Endothelial cell of umbilical vein (primary cell): ENCODE measurements around the gene PRLR. TPM values are rescaled to one million over a fixed set of nuclear protein-coding genes. Genes with fewer than 3 reads are reported as not detected.

ENCODE experiments used
- BruUV-seq: library from RNA; stranded (reverse); fragments of 400-500 nt; replicated peaks from 2 replicates; lab custom pipeline; 2021; lab: Mats Ljungman, UMichigan
- CTCF ChIA-PET: fragments of 300-600, 350-600 bp; sonication (Branson Sonifier 250); formaldehyde crosslinking; loops from one replicate; lab custom pipeline; 2021; ENCODE audit warnings: antibody characterized with exemption, inconsistent platforms; lab: Charles Lee
- POLR2A ChIA-PET: fragments of 300-600, 350-600 bp; sonication (Branson Sonifier 250); formaldehyde crosslinking; loops from one replicate; lab custom pipeline; 2021; ENCODE audit warnings: antibody characterized with exemption, inconsistent platforms; lab: Charles Lee
- DNase-seq: peaks from one replicate; pipeline ENCODE4 v3.0.0-alpha.2; 2011; ENCODE audit warnings: low read depth, low spot score
- FAIRE-seq: peaks from 2 replicates; lab custom pipeline; 2011; peaks lifted over from hg19 to GRCh38; lab: Jason Lieb, UNC
- H2AFZ ChIP-seq: 2 replicates; pipeline ENCODE4 v1.6.0; 2012; ENCODE audit warnings: low read depth, low read length, control low read depth, inconsistent platforms
- H3K27ac ChIP-seq: 2 replicates; pipeline ENCODE4 v1.5.1; 2011; ENCODE audit warnings: low read depth, mild to moderate bottlenecking, control low read depth, low read length, moderate library complexity; ENCODE audit not compliant: insufficient read depth
- H3K27me3 ChIP-seq, 2 experiments: 2 replicates each; pipeline versions ENCODE4 v1.6.0 to v1.6.1; 2011; ENCODE audit warnings: low read length in 2 of 2, mixed read lengths in 1 of 2; ENCODE audit not compliant: control insufficient read depth in 2 of 2, insufficient read depth in 2 of 2
- H3K36me3 ChIP-seq, 2 experiments: 2 replicates in 1 of 2; 3 replicates in 1 of 2; pipeline ENCODE4 v1.5.1; 2011; ENCODE audit warnings: low read length in 2 of 2, mild to moderate bottlenecking in 1 of 2, moderate library complexity in 1 of 2; ENCODE audit not compliant: control insufficient read depth in 2 of 2, insufficient read depth in 2 of 2; ENCODE audit errors: extremely low read depth in 1 of 2
- H3K4me1 ChIP-seq: 3 replicates; pipeline ENCODE4 v1.5.1; 2011; ENCODE audit warnings: mild to moderate bottlenecking, low read length; ENCODE audit not compliant: control insufficient read depth, insufficient read depth; ENCODE audit errors: extremely low read depth
- H3K4me2 ChIP-seq: 2 replicates; pipeline ENCODE4 v1.6.1; 2011; ENCODE audit warnings: low read length, control low read depth, mixed read lengths; ENCODE audit not compliant: insufficient read depth
- H3K4me3 ChIP-seq, 3 experiments: fragments of 200-600 bp in 1 of 3; sonication (generic), shearing (Covaris generic) in 1 of 3; replicated peaks in 1 of 3; 2 replicates each; pipeline ENCODE4 v1.5.1; 2011 to 2016; ENCODE audit warnings: control low read depth in 3 of 3, low read length in 3 of 3, mild to moderate bottlenecking in 2 of 3, inconsistent platforms in 1 of 3, low read depth in 1 of 3, moderate library complexity in 1 of 3; ENCODE audit not compliant: insufficient read depth in 1 of 3
- H3K79me2 ChIP-seq: 2 replicates; pipeline ENCODE4 v1.6.0; 2012; ENCODE audit warnings: low read length, inconsistent platforms; ENCODE audit not compliant: control insufficient read depth, insufficient read depth
- H3K9ac ChIP-seq: replicated peaks from 2 replicates; pipeline ENCODE3; 2011; ENCODE audit warnings: low read length, control low read depth; ENCODE audit not compliant: insufficient read depth; ENCODE audit errors: extremely low read depth
- H3K9me1 ChIP-seq: replicated peaks from 3 replicates; pipeline ENCODE4 v1.6.0; 2011; ENCODE audit warnings: mild to moderate bottlenecking, low read length; ENCODE audit not compliant: control insufficient read depth, insufficient read depth; ENCODE audit errors: extremely low read depth
- H3K9me3 ChIP-seq: replicated peaks from 2 replicates; pipeline ENCODE4 v1.5.1; 2012; ENCODE audit warnings: low read length, inconsistent platforms; ENCODE audit not compliant: control insufficient read depth, insufficient read depth
- H4K20me1 ChIP-seq: replicated peaks from 2 replicates; pipeline ENCODE3; 2011; ENCODE audit warnings: mild to moderate bottlenecking, low read length; ENCODE audit not compliant: control insufficient read depth, insufficient read depth; ENCODE audit errors: extremely low read depth
- EZH2 ChIP-seq: IDR thresholded peaks from 2 replicates; pipeline ENCODE4 v1.6.1; 2012; ENCODE audit warnings: borderline replicate concordance, low read depth, mild to moderate bottlenecking, moderate library complexity, low read length, inconsistent platforms; ENCODE audit not compliant: severe bottlenecking
- FOS ChIP-seq: IDR thresholded peaks from 2 replicates; pipeline ENCODE4 v1.6.1; 2011; ENCODE audit warnings: mild to moderate bottlenecking, low read length, moderate library complexity, borderline replicate concordance; ENCODE audit not compliant: insufficient read depth
- GATA2 ChIP-seq: IDR thresholded peaks from 2 replicates; pipeline ENCODE4 v1.7.0; 2011; ENCODE audit warnings: low read depth, mild to moderate bottlenecking, moderate library complexity, mixed read lengths, low read length; ENCODE audit not compliant: insufficient read length, insufficient read depth
- JUN ChIP-seq: IDR thresholded peaks from 2 replicates; pipeline ENCODE4 v1.6.1; 2011; ENCODE audit warnings: borderline replicate concordance, low read depth; ENCODE audit not compliant: insufficient read length, insufficient read depth
- MAX ChIP-seq: IDR thresholded peaks from 2 replicates; pipeline ENCODE4 v1.6.1; 2011; ENCODE audit not compliant: insufficient read depth, insufficient read length
- MYC ChIP-seq: IDR thresholded peaks from one replicate; pipeline ENCODE4 v1.6.1; 2011; ENCODE audit warnings: mild to moderate bottlenecking, low read depth, low read length
- POLR2A ChIP-seq: IDR thresholded peaks from 2 replicates; pipeline ENCODE4 v1.6.1; 2012; ENCODE audit warnings: low read depth, mild to moderate bottlenecking, control low read depth, low read length
- POLR2AphosphoS5 ChIP-seq: IDR thresholded peaks from 2 replicates; pipeline ENCODE4 v1.6.1; 2012; ENCODE audit warnings: low read depth, mild to moderate bottlenecking, control low read depth, low read length, moderate library complexity; ENCODE audit not compliant: insufficient read depth
- dilution Hi-C: fragments of 300-500 bp; cut with MboI; formaldehyde crosslinking; loops from one replicate; pipeline ENCODE4 v1.15.0; 2019; ENCODE audit warnings: low sequenced_read_pairs; ENCODE audit not compliant: extremely low pct_ligation_motif_present
- intact Hi-C: fragments of 100-400 bp; cut with micrococcal nuclease; formaldehyde crosslinking; loops from one replicate; pipeline ENCODE4 v1.10.0; 2022
- polyA plus RNA-seq, 4 experiments: library from polyadenylated mRNA; depleted of rRNA in 3 of 4; stranded (reverse) in 3 of 4; unstranded in 1 of 4; fragments of >200 nt; gene quantifications; 2 replicates each; pipeline versions ENCODE4 v1.2.1 to v1.2.3, GENCODE V29; 2011 to 2012; ENCODE audit warnings: missing spikeins in 1 of 4
- total RNA-seq: library from RNA; stranded (reverse); gene quantifications from 2 replicates; pipeline ENCODE4 v1.2.3, GENCODE V29; 2021
- TF ChIP-seq, protein P1 (sequence below), 2 donors: IDR thresholded peaks; 1 replicate in 1 of 2; 2 replicates in 1 of 2; pipeline ENCODE4 v1.5.1; 2011; ENCODE audit warnings: low read length in 2 of 2, mild to moderate bottlenecking in 2 of 2, moderate library complexity in 2 of 2, control low read depth in 1 of 2, inconsistent platforms in 1 of 2, low read depth in 1 of 2; ENCODE audit not compliant: insufficient read depth in 1 of 2; ENCODE audit errors: extremely low read depth in 1 of 2

Gene PRLR
- total and polyA plus RNA-seq, 2 donors (not counting 3 experiments of a cell fraction or from before 2014, with no cell fraction given) = not detected

GRCh38 chr5:35059251-35059650 lies 171.0 kb downstream of the PRLR start:
- no peaks in the 10 kb centered on the region for H3K36me3 ChIP-seq
- no peaks in the 10 kb centered on the region for H3K9me3 ChIP-seq
- no peaks in the 10 kb centered on the region for H3K79me2 ChIP-seq
- no peak overlapping the region for H2AFZ ChIP-seq
- no peak overlapping the region for H3K27ac ChIP-seq
- H3K4me3 ChIP-seq = no peak overlapping the region
- dilution Hi-C loops (no loop called here), intact Hi-C loops (no loop called here)
- DNase-seq (no peak), FAIRE-seq (no peak)
- no peak overlapping the region for H3K4me2 ChIP-seq
- H3K27me3 ChIP-seq = no peaks in the 10 kb centered on the region
- H3K9me1 ChIP-seq = no peaks in the 10 kb centered on the region
- H3K4me1 ChIP-seq = no peaks in the 10 kb centered on the region
- CTCF ChIA-PET = no interaction called here
- H4K20me1 ChIP-seq = no peaks in the 10 kb centered on the region
- POLR2A ChIA-PET = no interaction called here
- no peak overlapping the region for H3K9ac ChIP-seq
- TF ChIP-seq EZH2 = no peak
- TF ChIP-seq POLR2A = no peak
- TF ChIP-seq, protein P1, sequence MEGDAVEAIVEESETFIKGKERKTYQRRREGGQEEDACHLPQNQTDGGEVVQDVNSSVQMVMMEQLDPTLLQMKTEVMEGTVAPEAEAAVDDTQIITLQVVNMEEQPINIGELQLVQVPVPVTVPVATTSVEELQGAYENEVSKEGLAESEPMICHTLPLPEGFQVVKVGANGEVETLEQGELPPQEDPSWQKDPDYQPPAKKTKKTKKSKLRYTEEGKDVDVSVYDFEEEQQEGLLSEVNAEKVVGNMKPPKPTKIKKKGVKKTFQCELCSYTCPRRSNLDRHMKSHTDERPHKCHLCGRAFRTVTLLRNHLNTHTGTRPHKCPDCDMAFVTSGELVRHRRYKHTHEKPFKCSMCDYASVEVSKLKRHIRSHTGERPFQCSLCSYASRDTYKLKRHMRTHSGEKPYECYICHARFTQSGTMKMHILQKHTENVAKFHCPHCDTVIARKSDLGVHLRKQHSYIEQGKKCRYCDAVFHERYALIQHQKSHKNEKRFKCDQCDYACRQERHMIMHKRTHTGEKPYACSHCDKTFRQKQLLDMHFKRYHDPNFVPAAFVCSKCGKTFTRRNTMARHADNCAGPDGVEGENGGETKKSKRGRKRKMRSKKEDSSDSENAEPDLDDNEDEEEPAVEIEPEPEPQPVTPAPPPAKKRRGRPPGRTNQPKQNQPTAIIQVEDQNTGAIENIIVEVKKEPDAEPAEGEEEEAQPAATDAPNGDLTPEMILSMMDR (IDR thresholded peaks at IDR 0.05; ENCODE audit: extremely low read depth in 1 of 2, insufficient read depth in 1 of 2, low read depth in 1 of 2, low read length in 2 of 2) = no peak
- TF ChIP-seq POLR2AphosphoS5 = no peak
- no peak for TF ChIP-seq MAX
- TF ChIP-seq JUN = no peak
- no peak for TF ChIP-seq FOS
- TF ChIP-seq MYC = no peak
- no peak for TF ChIP-seq GATA2
- BruUV-seq = no TSS peak
